ENCODE data around the gene SLC9B1. TPM values are rescaled to one million over a fixed set of nuclear protein-coding genes. Genes with fewer than 3 reads are reported as not detected.

The SLC9B1 gene, protein sequence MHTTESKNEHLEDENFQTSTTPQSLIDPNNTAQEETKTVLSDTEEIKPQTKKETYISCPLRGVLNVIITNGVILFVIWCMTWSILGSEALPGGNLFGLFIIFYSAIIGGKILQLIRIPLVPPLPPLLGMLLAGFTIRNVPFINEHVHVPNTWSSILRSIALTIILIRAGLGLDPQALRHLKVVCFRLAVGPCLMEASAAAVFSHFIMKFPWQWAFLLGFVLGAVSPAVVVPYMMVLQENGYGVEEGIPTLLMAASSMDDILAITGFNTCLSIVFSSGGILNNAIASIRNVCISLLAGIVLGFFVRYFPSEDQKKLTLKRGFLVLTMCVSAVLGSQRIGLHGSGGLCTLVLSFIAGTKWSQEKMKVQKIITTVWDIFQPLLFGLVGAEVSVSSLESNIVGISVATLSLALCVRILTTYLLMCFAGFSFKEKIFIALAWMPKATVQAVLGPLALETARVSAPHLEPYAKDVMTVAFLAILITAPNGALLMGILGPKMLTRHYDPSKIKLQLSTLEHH
- total RNA-seq, result 1 to 10 TPM in 2 of 4 donors, under 1 TPM in 2; 0.25 to 2.8 (median 0.94) TPM

DNA sequence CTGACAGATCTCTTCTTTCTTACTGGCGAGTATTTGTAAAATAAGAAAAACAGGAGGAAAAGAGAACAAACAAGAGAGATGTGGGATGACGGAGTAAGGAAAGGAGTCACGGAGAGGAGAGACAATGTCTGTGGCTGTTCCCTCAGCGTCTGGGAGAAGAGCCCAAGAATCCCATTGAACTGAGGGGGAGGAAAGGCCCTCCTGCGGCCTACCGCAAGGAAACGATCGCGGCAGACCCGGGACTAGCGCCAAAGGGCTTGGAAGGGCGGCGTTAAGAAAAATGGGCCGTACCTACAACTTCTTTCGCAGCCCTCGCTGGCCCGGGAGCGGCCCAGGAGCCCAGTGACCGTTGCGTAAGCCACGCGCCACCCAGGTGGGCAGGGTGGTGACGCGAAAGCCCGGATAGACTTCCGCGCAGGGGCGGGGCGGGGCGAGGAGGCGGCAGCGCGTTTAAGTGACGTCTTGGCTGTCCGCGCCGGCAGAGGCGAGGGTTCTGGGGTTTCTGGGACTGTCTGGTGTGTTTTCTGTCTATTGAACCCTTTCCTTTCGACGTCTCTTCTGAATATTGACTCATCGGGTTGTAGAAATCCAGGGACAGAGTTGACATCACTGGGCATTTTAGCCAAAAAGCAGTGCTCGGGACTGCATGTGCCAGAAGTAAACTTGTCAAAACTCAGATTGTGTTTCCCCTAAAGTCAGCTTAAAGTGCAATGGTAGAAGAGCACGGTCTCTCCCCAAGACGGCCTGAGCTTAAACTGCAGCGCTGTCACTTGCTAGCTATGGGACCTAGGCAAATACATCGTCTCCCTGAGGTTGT lies at the start of gene SLC9B1:
Gene SLC9B1, minus strand, starts transcription at position 398 of the 817 bp plus-strand sequence. CDS start 27,994 bp downstream, outside the sequence.
- ATAC-seq, result peak; percentile 99
- Histone ChIP-seq H3K36me3 (no peaks in the 10 kb centered on the region), H3K9me3 (no peaks in the 10 kb centered on the region), H3K4me1 (peaks cover 4 to 16% (median 6%) of the 10 kb centered on the region in 3 donors), H3K4me3 (peak within 1 kb of the TSS; percentile 51 to 52), H3K27me3 (no peaks in the 10 kb centered on the region), H3K27ac (peak within 1 kb of the TSS; percentile 89 to 92 (median 90))
- 2 to 3% methylated on average over 16 to 18 of the region's 46 CpGs for WGBS, 2 donors (ENCODE audit: low coverage in 1 of 2)
- TF ChIP-seq POLR2A (IDR thresholded peaks at IDR 0.05) (peak; percentile 68 to 77), POLR2AphosphoS5 (IDR thresholded peaks at IDR 0.05) (peak; percentile 97), EP300 (IDR thresholded peaks at IDR 0.05) (no peak)
- TF ChIP-seq, protein P1, sequence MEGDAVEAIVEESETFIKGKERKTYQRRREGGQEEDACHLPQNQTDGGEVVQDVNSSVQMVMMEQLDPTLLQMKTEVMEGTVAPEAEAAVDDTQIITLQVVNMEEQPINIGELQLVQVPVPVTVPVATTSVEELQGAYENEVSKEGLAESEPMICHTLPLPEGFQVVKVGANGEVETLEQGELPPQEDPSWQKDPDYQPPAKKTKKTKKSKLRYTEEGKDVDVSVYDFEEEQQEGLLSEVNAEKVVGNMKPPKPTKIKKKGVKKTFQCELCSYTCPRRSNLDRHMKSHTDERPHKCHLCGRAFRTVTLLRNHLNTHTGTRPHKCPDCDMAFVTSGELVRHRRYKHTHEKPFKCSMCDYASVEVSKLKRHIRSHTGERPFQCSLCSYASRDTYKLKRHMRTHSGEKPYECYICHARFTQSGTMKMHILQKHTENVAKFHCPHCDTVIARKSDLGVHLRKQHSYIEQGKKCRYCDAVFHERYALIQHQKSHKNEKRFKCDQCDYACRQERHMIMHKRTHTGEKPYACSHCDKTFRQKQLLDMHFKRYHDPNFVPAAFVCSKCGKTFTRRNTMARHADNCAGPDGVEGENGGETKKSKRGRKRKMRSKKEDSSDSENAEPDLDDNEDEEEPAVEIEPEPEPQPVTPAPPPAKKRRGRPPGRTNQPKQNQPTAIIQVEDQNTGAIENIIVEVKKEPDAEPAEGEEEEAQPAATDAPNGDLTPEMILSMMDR (IDR thresholded peaks at IDR 0.05), result peak in 1 of 4 experiments; percentile 15

DNA sequence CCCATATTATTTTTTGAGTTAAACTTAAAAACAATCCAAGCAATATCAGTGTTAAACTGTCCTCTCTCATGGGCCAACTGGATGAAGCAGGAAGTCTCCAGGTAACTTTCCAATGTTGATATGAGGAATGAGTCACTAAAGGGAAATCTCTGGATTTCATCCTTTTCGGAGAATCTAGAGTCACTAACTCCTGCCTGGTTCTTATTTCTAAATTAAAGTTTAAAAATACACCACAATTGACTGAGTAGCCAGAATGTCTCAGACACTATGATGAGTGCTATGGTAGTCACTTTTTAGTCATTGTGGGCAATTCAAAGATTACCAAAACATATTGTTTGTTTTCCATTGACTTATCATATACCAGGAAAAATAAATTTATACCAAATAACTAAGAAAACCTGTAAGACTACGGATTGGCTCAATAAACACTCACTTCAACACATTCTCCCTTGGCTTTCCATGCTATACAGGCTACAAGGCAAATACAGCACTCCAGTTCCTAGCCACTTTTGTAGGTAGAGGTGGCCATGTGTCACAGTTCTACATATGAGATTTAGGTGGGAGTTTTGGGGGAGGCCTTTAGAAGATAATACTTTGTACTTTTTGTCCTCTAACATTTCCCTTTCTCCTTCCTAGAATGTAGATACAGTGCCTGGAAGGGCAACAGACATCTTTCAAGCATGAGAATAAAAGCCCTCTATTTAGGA lies 48.5 kb upstream of the SLC9B1 start:
- Histone ChIP-seq H3K4me1 (no peaks in the 10 kb centered on the region), H3K9me3 (no peaks in the 10 kb centered on the region), H3K27me3 (no peaks in the 10 kb centered on the region), H3K27ac (no peak overlapping the region), H3K36me3 (peaks cover 0 to 14% of the 10 kb centered on the region in 2 donors), H3K4me3 (no peak overlapping the region)
- 72 to 100% methylated on average over 2 of the region's 2 CpGs for WGBS, 2 donors (ENCODE audit: low coverage in 1 of 2)
- ATAC-seq, result no peak
- no peak for TF ChIP-seq EP300 (IDR thresholded peaks at IDR 0.05)
- TF ChIP-seq POLR2AphosphoS5 (IDR thresholded peaks at IDR 0.05), result no peak
- no peak for TF ChIP-seq POLR2A (IDR thresholded peaks at IDR 0.05)
- TF ChIP-seq, protein P1 (IDR thresholded peaks at IDR 0.05), result no peak

DNA sequence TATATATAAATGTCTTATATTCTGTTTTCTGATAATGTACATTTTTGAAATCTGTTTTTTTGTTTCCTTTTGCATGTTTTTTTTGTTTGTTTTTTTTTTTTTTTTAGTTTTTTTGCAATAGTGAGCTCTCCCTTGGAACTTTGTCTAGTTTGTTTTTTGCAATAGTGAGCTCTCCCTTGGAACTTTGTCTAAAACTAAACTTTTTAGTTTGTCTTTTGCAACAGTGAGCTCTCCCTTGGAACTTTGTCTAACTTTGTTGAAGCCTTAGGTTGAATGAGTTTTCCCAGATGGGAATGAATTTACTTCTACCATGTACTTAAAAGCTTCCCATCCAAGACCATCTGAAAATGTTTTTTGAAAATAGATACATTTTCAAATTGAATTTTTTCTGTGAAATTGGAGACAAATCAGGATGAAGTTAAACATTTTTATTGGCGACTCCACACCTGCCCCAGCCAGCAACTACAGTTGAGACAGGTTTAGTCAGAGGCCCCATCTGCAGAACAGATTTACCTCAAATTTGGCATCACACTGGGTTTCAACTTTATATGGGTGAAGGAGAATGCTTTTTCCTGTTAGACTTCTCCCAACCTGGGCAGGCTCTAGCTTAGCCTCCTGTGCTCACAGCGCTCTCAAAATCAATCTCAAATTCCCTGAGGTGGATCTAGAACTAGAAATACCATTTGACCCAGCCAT lies 41.1 kb upstream of the SLC9B1 start:
- TF ChIP-seq EP300 (IDR thresholded peaks at IDR 0.05), result no peak
- TF ChIP-seq, protein P1 (IDR thresholded peaks at IDR 0.05), result no peak
- TF ChIP-seq POLR2A (IDR thresholded peaks at IDR 0.05), result no peak
- TF ChIP-seq POLR2AphosphoS5 (IDR thresholded peaks at IDR 0.05), result no peak
- H3K36me3 ChIP-seq, result peaks cover 0 to 4% of the 10 kb centered on the region in 2 donors
- ATAC-seq, result no peak
- H3K9me3 ChIP-seq, result no peaks in the 10 kb centered on the region
- H3K4me3 ChIP-seq, result no peak overlapping the region
- 92 to 100% methylated on average over 1 to 2 of the region's 2 CpGs for WGBS, 2 donors (ENCODE audit: low coverage in 1 of 2)
- H3K4me1 ChIP-seq, result no peaks in the 10 kb centered on the region
- no peaks in the 10 kb centered on the region for H3K27me3 ChIP-seq
- no peak overlapping the region for H3K27ac ChIP-seq

DNA sequence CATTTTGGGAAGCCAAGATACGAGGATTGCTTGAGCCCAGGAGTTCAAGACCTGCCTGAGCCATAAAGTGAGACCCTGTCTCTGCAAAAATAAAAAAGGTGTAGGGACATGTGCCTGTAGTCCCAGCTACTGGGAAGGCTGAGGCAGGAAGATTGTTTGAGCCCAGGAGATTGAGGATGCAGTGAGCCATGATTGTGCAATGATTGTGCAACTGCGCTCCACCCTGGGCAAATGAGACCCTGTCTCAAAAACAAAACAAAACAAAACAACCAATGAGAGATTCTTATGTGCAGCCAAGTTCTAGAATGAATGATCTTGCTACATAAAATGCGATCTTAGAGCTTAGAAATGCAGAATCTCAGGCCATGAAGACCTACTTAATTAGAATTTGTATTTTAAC lies 34.5 kb upstream of the SLC9B1 start:
- Histone ChIP-seq H3K4me1 (no peaks in the 10 kb centered on the region), H3K9me3 (no peaks in the 10 kb centered on the region), H3K36me3 (peaks cover 0 to 13% of the 10 kb centered on the region in 2 donors), H3K27ac (no peak overlapping the region), H3K4me3 (no peak overlapping the region), H3K27me3 (no peaks in the 10 kb centered on the region)
- peak; percentile 67 for ATAC-seq
- TF ChIP-seq, protein P1 (IDR thresholded peaks at IDR 0.05), result no peak
- no peak for TF ChIP-seq POLR2A (IDR thresholded peaks at IDR 0.05)
- TF ChIP-seq POLR2AphosphoS5 (IDR thresholded peaks at IDR 0.05), result no peak
- TF ChIP-seq EP300 (IDR thresholded peaks at IDR 0.05), result no peak
- 80 to 96% methylated on average over 1 to 2 of the region's 3 CpGs for WGBS, 2 donors (ENCODE audit: low coverage in 1 of 2)
